GM19238 (cell line): ENCODE results near the gene ST3GAL6.

Experiments used
- DNase-seq: peaks from one replicate; pipeline ENCODE4 v3.0.0; 2011; ENCODE audit warnings: low spot score; ENCODE audit not compliant: insufficient read length

ST3GAL6 gene, protein sequence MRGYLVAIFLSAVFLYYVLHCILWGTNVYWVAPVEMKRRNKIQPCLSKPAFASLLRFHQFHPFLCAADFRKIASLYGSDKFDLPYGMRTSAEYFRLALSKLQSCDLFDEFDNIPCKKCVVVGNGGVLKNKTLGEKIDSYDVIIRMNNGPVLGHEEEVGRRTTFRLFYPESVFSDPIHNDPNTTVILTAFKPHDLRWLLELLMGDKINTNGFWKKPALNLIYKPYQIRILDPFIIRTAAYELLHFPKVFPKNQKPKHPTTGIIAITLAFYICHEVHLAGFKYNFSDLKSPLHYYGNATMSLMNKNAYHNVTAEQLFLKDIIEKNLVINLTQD

DNA sequence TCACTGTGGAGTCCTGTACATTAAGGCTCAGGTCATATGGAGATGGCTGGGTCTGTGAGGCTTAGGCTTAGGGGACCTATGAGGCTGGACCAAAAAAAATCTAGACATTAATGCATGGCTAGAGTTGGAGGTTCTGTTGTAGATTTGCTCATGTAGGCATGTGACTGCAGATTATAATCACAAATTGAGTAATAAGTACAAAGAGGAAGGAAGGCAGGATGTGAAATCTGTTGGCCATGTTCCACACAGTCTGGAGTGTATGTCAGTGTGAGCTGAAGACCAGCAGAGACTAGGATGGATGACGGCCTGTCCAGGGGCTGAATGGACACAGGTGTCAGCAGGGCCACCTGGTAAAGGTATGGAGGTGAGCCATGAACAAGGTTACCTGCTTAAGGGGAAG, at the start of gene ST3GAL6:
TSS of gene ST3GAL6 (plus strand) at position 265 of the 400 bp plus-strand sequence. CDS start 5,101 bp downstream, outside the sequence.
- DNase-seq = no peak

DNA sequence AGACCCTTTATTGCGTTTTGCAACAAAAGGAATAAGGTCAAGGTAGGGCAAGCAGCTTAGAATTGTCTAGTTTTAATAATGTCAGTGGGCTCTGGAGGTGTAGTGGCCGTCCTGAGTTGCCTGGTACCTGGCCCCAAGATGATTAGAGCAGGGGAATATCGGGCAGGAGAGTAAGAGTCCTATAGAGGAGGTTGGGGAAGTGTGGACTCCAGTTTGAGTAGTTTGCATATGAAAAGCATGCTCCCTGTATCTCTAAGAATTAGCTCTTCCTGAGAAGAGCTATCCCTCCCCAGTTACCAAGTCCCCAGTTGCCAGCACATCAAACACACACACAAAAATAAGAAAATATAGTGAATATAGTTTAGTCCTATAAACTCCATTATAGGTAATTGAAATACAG, 49.2 kb upstream of the ST3GAL6 start:
- no peak for DNase-seq

DNA sequence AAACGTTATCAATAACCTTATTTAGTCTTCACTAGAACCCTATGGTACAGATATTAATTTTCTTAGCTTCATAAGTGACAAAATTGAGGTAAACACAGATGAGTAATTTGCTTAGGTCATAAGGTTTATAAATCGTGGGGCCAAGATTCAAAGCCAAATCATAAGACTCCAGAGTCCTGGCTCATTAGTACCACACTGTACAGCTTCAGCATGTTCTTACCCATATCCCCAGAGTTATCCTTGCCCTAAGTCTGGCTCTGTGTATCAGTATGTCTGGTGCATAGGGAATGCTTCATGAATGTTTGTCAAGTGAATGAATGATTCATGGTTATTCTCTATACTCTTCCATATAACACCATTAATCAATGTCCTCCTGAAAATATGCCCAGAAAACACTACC, 45.6 kb upstream of the ST3GAL6 start:
- no peak for DNase-seq

DNA sequence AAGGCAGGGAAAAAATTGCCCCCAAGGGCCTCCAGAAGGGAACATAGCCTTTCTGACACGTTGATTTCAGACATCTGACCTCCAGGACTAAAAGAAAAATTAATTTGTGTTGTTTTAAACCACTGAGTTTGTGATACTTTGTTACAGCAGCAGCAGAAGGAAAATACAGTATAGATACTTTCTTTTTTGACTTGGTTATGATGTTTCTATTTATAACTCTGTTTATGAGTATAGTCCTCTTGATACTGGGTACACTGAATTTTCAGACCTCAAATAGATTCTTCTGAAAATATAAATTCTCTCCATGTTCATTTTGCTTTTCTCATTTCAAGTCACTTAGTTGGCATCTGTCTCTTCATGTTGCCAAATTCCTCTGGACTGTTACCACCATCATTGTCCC, 44.4 kb upstream of the ST3GAL6 start:
- no peak for DNase-seq

DNA sequence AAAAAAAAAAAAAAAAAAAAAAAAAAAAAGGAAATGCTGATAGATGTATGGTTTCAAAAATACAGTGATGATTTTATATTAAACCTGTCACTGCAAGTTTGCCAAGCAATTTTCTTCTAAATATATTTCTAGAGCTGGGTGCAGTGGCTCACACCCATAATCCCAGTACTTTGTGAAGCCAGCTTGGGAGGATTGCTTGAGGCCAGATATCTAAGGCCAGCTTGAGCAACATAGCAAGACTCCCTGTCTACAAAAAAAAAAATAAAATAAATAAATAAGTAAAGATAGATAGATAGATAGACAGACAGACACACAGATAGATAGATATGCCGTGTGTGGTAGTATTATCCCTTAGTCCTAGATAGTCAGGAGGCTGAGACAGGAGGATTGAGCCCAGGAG, 41.4 kb upstream of the ST3GAL6 start:
- no peak for DNase-seq

DNA sequence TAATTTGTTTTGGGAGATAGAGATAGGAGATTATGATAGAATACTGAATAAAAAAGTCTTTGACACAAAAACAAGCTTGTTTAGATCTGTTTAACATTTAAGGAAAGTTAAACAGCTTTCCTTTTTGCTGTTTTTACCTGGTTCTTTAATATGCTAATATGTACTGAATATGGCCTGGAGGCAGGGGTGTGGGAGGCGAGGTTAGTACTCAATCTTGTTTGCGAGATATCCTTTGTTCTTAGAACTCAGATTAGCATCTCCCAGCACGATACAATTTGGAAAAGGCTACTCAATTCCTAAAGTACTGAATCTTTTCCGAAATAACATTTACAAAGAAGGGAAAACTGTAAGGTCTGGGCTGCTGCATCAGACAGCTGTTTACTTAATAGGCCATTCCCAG, 40.8 kb upstream of the ST3GAL6 start:
- no peak for DNase-seq

DNA sequence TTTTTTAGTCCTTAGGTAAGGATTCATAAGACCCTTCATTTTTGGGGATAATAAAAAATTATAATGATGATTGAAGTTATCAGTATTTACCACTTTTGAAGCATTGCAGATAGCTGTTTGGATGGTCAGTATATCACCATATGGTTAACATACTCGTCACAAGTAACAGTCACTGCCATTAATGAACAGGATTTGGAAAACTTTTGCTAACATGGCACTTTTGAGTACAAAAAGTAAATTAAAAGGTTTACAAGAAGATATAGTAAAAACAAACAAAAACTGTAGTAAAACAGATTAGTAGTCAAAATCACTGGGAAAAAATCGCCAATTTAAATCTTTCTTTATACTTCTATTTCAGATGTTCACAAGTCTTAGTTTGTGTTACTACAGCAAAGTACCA, 37.8 kb upstream of the ST3GAL6 start:
- no peak for DNase-seq

DNA sequence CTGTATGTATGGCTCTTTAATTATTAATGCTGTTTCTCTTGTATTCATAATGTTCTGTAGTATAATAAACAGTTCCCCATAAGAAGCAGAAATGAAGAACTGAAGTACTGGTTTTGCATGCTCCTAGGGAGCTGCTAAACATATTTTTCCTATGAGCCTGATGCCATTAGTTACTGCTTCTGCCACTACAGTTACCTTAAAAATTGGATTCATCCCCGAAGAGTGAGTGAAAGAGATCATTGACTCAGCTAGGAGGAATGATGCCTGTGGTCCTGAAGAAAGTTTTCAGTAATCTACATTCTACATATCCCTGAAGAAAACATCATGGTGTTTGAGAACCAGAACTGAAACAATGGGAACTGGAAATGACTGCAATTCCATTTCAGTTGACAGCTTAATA, 37.1 kb upstream of the ST3GAL6 start:
- DNase-seq = no peak

DNA sequence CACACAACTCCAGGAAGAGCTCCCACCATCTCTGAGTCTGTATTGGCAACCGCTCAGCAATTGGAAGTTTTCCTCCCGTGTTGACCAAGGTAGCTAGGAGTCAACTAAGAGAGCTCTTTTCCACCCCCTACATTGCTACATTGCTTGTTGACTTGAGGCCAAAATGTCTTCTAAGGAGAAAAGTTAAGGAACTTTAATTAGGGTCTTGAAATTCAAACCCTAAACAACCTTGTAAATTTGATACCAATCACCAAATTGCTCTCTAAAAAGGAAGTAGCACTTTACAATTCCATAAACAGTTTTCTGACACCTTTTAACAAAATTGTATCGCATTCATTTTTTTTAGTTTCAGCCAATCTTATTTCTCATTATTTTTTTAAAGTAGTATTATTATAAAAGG, 35.5 kb upstream of the ST3GAL6 start:
- DNase-seq = no peak

DNA sequence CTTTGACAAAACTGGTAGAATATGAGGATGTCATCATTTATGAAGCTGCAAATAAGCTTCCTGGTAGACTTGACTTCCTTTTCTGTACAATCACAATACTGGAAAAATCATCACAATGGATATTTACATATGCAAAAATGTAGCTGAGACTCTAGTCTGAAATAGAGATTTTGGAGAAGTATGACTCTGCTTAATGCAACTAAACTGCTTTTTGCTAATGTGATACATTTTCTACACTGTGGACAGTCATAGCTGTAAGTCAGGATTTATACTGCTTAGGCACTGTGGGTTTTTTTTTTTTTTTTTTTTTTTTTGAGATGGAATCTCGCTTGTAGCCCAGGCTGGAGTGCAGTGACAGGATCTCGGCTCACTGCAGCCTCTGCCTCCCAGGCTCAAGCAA, 34.5 kb upstream of the ST3GAL6 start:
- DNase-seq = no peak

DNA sequence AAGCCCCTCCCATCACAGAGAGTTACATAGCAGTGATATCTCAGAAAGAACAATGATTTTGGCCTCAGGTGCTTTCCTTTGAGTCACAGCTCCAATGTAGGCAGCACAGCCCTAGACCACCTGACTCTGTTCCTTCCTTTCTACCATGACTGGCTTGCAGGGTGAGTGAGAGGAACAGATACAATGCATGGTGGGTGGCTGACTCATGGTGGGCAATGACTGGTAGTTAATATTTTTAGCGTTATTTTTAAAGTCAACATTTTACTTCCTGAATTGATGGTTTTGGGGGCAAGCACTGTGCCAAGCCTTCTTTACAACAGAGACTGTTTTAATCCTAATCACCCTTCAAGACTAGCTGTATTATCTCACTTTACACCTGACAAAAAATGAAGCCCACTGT, 32.8 kb upstream of the ST3GAL6 start:
- peak; percentile 14 for DNase-seq

DNA sequence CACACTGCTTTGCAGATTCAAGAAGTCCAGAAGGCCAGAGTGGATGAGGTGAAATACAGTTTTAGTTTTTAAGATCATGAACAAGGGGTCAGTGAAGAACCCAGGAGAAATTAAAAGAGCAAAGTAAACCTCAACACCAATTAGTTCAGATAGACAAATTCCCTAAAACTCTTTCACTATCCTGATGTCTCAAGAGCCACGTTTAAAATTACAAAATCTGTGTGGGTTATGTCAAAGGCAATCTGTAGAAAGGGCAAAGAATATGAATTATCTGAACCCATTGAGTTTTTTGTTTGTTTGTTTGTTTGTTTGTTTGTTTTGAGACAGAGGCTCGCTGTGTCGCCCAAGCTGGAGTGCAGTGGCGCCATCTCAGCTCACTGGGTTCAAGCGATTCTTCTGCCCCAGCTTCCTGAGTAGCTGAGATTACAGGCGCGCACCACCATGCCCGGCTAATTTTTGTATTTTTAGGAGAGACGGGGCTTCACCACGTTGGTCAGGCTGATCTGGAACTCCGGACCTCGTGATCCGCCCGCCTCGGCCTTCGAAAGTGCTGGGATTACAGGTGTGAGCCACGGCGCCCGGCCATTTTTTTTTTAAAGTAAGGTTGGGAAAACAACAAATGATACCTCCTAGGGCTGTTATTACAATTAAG, 32.1 kb upstream of the ST3GAL6 start:
- no peak for DNase-seq

DNA sequence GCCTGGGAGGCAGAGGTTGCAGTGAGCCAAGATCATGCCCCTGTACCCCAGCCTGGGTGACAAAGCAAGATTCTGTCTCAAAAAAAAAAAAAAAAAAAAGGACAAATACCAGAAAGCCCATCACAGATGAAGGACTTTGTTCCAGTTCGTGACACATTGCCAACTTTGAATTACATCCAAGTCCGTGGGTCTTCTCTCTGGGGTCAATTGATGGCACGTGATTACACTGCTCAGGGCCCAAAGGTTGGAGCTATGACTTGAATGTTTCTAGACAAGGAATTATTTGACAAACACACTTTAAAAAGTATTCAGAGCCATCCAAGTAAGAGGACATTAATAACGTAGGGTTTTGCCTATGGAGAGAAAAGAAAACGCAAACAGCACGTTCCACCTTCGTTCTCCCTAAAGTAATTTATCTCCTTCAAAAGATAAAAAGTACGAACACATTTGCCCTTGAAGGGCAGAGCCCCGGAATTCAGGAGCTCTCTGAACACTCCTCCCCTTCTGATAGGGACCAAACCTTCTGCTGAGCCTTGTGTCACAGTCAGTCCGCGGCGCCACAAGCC, 31.3 kb upstream of the ST3GAL6 start:
- DNase-seq = peak; percentile 18

DNA sequence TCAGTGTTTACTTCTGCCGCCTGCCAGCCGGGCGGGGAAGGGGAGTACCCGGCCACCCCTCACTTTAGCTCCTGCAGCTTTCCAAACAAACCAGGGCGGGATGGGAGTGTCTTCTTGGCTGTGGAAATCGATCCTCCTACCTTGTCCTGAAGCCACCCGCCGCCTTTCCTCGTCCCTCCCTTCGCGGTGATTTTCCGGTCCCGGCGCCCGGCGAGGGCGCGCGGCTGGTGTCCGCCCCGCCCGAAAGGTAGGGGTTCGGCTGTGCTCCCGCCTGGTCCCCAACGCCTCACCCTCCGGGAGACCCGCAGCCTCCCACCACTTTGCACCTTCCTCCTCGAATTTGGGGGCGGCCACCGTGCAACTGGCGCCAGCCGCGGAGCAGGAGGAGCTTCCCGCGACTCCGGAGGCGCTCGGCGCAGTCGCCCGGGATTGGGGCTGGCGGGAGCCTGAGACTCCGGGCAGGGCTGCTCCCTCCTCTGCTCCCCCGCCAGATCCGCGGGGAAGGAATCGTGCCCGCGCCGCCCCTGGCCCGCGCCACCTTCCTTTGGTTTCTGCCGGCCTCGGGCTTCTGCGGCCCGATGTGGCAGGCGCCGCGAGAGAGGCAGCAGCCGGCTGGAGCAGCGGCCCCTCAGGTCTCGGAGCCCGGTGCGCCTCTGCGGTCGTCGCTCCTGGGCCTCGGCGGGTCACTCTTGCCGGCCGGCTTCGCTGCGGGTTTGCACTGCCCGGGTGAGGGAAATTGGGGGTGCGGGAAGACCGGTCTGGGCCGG, 30.7 kb upstream of the ST3GAL6 start:
- peak; percentile 27 for DNase-seq

DNA sequence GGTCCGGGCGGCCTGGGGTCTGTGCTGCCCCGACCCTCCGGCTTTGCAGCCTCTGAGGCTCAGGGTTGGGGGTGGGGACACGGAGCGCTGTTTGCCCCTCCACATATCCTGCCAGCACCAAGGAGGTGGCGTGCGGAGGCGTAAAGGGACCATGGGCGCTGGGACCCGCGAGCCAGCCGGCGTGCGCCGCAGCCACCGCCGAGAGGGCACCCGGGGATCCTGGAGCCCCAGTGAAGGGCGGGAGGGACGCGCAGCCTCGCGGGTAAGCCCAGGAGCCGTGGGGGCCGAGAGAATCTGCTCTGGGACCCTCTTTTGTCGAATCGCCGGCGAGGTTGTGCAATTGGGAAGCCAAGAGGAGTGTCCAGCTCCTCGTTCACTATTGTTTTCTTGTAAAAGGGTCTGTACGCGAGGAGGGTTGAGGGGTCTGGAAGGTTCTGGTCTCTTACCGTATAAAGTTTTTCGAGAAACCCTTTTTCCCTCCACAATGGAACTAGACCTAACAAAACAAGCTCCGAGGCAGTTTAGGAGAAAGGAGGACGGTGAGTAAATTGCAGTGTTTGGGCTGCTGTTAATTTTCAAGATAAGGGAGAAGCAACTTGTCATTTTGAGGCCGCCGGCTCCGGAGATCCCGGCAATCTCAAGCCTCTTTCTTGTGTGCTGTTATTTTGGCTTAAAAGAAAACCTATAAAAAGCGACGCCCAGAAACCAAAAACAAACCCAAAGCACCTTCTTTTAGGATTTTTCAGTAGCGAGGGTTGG, 29.9 kb upstream of the ST3GAL6 start:
- DNase-seq = peak; percentile 19

DNA sequence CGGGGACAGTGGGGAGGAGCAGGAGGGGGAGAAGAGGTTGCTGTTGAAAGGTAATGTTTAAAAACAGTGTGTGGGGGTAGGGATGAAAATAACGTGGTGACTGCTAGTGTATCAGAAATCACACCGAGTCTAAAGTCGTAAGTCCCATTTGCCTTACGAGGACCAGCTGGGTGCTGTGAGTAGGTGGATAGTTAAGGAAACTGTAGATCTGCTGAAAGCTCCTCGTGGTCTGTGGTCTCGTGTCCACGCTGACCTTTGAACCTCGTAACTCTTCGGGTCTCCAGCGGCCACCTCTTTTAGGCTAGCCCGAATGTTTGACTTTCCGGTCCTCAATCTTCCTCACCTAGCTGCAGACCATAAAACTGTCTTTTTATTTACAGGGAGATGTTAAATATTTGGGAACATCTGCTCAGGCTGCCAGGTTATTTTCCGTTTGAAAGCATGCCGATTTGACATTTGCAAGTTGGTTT, 29.3 kb upstream of the ST3GAL6 start:
- no peak for DNase-seq

DNA sequence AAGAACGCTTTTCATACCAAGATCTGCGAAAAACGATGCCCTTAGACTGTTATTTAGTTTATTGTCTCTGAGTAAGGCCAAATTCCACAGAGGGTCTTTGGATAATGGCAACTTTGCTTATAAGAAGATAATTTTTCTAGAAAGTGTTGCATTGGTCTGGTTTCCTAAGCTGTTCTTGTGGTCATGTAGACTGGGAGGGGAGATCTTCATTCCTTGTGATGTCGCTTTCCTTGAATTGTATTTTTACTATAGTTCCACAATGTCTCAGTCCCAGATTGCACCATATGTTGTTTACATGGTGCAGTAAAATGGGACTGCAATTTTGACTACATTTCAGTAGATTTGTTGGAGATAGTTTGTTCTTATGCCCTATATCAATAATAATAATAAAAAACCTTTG, 28.8 kb upstream of the ST3GAL6 start:
- no peak for DNase-seq

DNA sequence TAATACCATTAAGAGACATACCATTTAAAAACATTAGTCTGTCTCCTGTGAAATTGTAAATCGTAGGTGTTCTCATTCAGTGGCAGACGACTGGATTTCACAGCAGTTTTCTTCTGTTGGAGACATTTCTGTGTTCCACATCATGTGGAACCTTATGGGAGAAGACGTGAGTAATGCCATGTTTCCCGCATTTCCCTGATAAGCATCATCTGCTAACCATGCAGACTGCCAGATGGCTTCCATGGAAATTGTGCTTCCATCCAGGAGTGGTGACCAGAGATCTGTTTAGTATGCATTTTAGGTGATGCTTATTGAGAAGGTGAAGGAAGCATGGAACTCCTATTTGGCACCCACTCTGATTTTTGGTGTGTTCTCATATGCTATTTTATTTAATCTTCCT, 28.4 kb upstream of the ST3GAL6 start:
- no peak for DNase-seq

DNA sequence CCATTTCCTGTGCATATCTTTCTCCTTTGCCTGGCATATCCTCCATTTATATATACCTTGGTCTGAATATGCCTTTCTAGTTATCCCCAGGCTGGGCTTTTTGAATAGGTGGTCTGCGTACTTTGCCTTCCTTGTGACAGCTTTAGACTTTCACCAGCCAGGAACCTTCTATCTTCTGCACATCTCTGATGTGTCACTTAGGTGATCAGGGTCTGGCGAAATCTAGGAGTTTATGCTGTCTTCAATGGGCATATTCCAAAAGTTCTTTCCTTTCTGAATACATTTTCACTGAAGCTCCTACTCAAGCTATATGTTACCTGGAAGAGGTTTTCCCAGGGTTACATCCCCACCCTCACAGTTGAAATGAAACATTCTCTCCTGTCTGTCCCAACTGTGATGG, 27.8 kb upstream of the ST3GAL6 start:
- no peak for DNase-seq

DNA sequence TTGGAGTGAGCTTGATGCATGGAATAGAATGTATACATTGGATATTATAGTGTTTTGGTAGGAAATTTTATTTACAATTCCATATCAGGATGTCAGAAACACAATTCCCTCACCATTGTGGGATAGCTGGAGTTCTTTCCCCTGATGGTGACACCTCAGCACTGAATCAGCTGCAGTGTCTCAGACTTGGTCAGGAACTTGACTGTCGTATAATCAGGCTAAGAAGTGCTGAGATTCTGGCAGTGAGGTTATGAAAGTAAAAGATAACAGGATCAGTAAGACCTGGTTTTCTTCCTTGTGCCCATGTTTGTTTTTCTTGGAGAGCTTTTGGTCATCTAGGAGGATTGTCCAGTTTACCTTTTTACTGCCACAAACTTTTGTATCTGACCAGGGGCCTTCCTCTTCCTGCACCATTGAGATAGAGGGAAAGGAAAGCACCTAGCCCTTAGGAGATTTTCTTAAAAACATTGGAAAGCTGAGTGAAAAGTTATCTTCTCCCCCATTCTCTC, 27.3 kb upstream of the ST3GAL6 start:
- no peak for DNase-seq

DNA sequence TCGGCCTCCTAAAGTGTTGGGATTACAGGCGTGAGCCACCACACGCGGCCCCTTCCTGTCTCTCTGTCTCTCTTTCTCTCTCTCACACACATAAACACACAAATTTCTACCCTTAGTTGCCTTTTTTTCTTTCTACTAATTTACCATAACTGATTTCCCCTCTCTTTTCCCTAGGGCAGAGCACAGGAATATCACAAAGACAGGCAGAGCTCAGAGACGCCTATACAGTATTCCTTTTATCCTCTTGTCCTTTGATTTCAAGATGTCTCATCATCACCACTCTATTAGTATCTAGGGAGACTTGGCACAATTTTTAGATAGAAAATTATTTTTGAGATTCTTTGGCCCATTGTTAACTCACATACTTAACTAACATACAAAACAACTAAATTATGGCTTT, 25.8 kb upstream of the ST3GAL6 start:
- DNase-seq = no peak
